B cell (primary cell): ENCODE measurements around the gene ATG16L1.

Experiments used
- CTCF ChIP-seq: fragments of 200-600 bp; IDR thresholded peaks from one replicate; pipeline ENCODE4 v1.8.0; 2022; ENCODE audit warnings: antibody characterized with exemption, mild to moderate bottlenecking
- EZH2 ChIP-seq: IDR thresholded peaks from 2 replicates; pipeline ENCODE4 v1.6.1; 2012; ENCODE audit warnings: borderline replicate concordance, low read depth, mild to moderate bottlenecking, moderate library complexity, low read length; ENCODE audit not compliant: insufficient read depth, poor library complexity, severe bottlenecking

GRCh38 chr2:233301811-233302210, 50.3 kb downstream of the ATG16L1 start:
- no peak for TF ChIP-seq EZH2
- no peak for TF ChIP-seq CTCF
